HepG2 (cell line): ENCODE data around the gene DUSP22.

Experiments
- CTCF ChIP-seq: sonication (generic); formaldehyde crosslinking; IDR thresholded peaks from 2 replicates; pipeline ENCODE4 v1.5.0; 2020; ENCODE audit warnings: mild to moderate bottlenecking, missing genetic modification reagents, moderate library complexity
- HNF4G ChIP-seq, 2 experiments: sonication (generic) in 1 of 2; formaldehyde crosslinking in 1 of 2; IDR thresholded peaks; 2 replicates each; pipeline versions ENCODE4 v1.4.0 to v1.6.1; 2011 to 2020; ENCODE audit warnings: borderline replicate concordance in 2 of 2, low read depth in 2 of 2, mild to moderate bottlenecking in 2 of 2, low read length in 1 of 2, missing genetic modification reagents in 1 of 2, moderate library complexity in 1 of 2
- PHF20 ChIP-seq: sonication (generic); formaldehyde crosslinking; IDR thresholded peaks from 2 replicates; pipeline ENCODE4 v1.5.0; 2020; ENCODE audit warnings: mild to moderate bottlenecking, missing genetic modification reagents
- ZFP36 ChIP-seq: fragments of 150-350 bp; IDR thresholded peaks from 2 replicates; pipeline ENCODE4 v1.6.1; 2018; ENCODE audit warnings: borderline replicate concordance, low read length, low read depth; ENCODE audit not compliant: partially characterized antibody
- ZNF121 ChIP-seq: sonication (generic); formaldehyde crosslinking; IDR thresholded peaks from 2 replicates; pipeline ENCODE4 v1.5.0; 2020; ENCODE audit warnings: mild to moderate bottlenecking, missing genetic modification reagents
- ZNF292 ChIP-seq: sonication (generic); formaldehyde crosslinking; IDR thresholded peaks from 2 replicates; pipeline ENCODE4 v1.8.1; 2022; ENCODE audit warnings: mild to moderate bottlenecking, low read depth, missing genetic modification reagents, borderline replicate concordance
- ZNF33B ChIP-seq: sonication (generic); formaldehyde crosslinking; IDR thresholded peaks from 2 replicates; pipeline ENCODE4 v1.5.1; 2020; ENCODE audit warnings: mild to moderate bottlenecking, missing genetic modification reagents
- TF ChIP-seq, protein P1 (sequence below): fragments of 450-650 bp; IDR thresholded peaks from 2 replicates; pipeline ENCODE4 v1.6.1; 2017; ENCODE audit warnings: mild to moderate bottlenecking
- TF ChIP-seq, protein P2 (sequence below), 2 experiments: IDR thresholded peaks; 2 replicates each; pipeline ENCODE4 v1.6.1; 2011 to 2012; ENCODE audit warnings: low read length in 2 of 2, borderline replicate concordance in 1 of 2, low read depth in 1 of 2, mild to moderate bottlenecking in 1 of 2, moderate library complexity in 1 of 2

DNA sequence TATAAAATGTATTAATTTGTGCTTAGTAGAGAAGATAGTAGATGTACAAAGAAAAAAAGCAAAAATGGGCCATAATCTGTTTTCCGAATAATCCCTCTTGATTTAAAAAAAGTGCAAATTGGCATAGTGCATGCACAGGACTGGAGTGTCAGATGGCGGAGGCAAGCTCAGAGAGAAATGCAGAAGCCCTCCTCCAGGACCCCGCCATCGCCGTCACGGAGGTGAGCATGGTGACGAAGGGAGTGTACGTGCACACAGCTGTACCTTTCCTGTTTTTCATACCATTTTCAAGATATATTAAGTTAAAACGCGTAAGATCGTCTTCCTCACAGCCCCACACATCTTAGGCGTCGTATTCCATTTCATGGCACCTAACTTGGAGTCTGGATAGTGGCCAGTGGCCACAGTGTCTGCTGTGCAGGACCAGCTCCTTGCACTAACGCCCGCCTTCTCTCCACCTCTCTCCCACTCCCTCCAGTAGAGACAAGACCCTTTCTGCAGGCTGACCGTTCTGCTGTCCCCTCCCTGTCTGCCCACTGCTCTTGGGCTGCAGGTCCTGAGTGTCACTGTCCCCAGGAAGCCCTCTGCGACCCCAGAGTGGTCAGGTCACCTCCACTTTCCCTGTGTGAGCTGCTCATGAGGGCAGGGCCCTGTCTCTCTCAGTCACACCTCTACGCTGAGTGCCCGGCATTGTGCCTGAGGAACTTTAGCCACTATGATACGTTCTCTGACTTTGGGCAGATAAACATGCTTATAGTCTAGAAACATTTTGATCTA lies 9.8 kb downstream of the DUSP22 start:
- no peak for TF ChIP-seq ZNF121 (CRISPR knock-in tag)
- no peak for TF ChIP-seq CTCF (CRISPR knock-in tag)
- TF ChIP-seq ZNF292: no peak
- TF ChIP-seq ZFP36: no peak
- TF ChIP-seq, protein P1, sequence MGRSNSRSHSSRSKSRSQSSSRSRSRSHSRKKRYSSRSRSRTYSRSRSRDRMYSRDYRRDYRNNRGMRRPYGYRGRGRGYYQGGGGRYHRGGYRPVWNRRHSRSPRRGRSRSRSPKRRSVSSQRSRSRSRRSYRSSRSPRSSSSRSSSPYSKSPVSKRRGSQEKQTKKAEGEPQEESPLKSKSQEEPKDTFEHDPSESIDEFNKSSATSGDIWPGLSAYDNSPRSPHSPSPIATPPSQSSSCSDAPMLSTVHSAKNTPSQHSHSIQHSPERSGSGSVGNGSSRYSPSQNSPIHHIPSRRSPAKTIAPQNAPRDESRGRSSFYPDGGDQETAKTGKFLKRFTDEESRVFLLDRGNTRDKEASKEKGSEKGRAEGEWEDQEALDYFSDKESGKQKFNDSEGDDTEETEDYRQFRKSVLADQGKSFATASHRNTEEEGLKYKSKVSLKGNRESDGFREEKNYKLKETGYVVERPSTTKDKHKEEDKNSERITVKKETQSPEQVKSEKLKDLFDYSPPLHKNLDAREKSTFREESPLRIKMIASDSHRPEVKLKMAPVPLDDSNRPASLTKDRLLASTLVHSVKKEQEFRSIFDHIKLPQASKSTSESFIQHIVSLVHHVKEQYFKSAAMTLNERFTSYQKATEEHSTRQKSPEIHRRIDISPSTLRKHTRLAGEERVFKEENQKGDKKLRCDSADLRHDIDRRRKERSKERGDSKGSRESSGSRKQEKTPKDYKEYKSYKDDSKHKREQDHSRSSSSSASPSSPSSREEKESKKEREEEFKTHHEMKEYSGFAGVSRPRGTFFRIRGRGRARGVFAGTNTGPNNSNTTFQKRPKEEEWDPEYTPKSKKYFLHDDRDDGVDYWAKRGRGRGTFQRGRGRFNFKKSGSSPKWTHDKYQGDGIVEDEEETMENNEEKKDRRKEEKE: no peak
- no peak for TF ChIP-seq HNF4G (IDR thresholded peaks at IDR 0.05; ENCODE audit: borderline replicate concordance, low read depth, low read length)
- TF ChIP-seq HNF4G (CRISPR knock-in tag; IDR thresholded peaks at IDR 0.05; ENCODE audit: borderline replicate concordance, low read depth): no peak
- TF ChIP-seq PHF20: no peak
- TF ChIP-seq ZNF33B (CRISPR knock-in tag): no peak
- TF ChIP-seq, protein P2, sequence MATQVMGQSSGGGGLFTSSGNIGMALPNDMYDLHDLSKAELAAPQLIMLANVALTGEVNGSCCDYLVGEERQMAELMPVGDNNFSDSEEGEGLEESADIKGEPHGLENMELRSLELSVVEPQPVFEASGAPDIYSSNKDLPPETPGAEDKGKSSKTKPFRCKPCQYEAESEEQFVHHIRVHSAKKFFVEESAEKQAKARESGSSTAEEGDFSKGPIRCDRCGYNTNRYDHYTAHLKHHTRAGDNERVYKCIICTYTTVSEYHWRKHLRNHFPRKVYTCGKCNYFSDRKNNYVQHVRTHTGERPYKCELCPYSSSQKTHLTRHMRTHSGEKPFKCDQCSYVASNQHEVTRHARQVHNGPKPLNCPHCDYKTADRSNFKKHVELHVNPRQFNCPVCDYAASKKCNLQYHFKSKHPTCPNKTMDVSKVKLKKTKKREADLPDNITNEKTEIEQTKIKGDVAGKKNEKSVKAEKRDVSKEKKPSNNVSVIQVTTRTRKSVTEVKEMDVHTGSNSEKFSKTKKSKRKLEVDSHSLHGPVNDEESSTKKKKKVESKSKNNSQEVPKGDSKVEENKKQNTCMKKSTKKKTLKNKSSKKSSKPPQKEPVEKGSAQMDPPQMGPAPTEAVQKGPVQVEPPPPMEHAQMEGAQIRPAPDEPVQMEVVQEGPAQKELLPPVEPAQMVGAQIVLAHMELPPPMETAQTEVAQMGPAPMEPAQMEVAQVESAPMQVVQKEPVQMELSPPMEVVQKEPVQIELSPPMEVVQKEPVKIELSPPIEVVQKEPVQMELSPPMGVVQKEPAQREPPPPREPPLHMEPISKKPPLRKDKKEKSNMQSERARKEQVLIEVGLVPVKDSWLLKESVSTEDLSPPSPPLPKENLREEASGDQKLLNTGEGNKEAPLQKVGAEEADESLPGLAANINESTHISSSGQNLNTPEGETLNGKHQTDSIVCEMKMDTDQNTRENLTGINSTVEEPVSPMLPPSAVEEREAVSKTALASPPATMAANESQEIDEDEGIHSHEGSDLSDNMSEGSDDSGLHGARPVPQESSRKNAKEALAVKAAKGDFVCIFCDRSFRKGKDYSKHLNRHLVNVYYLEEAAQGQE (IDR thresholded peaks at IDR 0.05; ENCODE audit: borderline replicate concordance in 1 of 2, low read depth in 1 of 2, low read length in 2 of 2): no peak
